Gastroesophageal sphincter (tissue), 4 donors: ENCODE measurements around the gene STARD3NL. TPM values are rescaled to one million over a fixed set of nuclear protein-coding genes. Genes with fewer than 3 reads are reported as not detected.

Experiments
- ATAC-seq: fragments of 150-250 bp; one replicate; pipeline ENCODE4 v1.9.1; 2016; ENCODE audit warnings: mild to moderate bottlenecking, moderate library complexity
- H3K27ac ChIP-seq, 4 donors: fragments of 200-600 bp; sonication (generic) in 3 of 4; 1 replicate in 3 of 4; 2 replicates in 1 of 4; pipeline ENCODE4 v1.5.1; 2016 to 2019
- H3K27me3 ChIP-seq: fragments of 200-600 bp; sonication (generic); one replicate; pipeline ENCODE4 v1.5.1; 2019
- H3K36me3 ChIP-seq, 2 donors: fragments of 200-600 bp; sonication (generic); one replicate each; pipeline ENCODE4 v1.5.1; 2019; ENCODE audit warnings: control low read depth in 1 of 2
- H3K4me1 ChIP-seq, 3 donors: fragments of 200-600 bp; sonication (generic); 1 replicate in 2 of 3; 2 replicates in 1 of 3; pipeline ENCODE4 v1.5.1; 2016 to 2019; ENCODE audit warnings: control low read depth in 2 of 3
- H3K4me3 ChIP-seq, 2 donors: fragments of 200-600 bp; sonication (generic); one replicate each; pipeline ENCODE4 v1.5.1; 2019; ENCODE audit warnings: mild to moderate bottlenecking in 1 of 2, moderate library complexity in 1 of 2
- H3K9me3 ChIP-seq, 3 donors: fragments of 200-600 bp; sonication (generic); one replicate each; pipeline ENCODE4 v1.5.1; 2017 to 2019; ENCODE audit warnings: control low read depth in 2 of 3
- EP300 ChIP-seq: sonication (generic); formaldehyde crosslinking; IDR thresholded peaks from one replicate; pipeline ENCODE4 v1.6.1; 2017; ENCODE audit warnings: antibody characterized with exemption, mild to moderate bottlenecking
- POLR2A ChIP-seq, 2 donors: fragments of 450-650 bp; IDR thresholded peaks; one replicate each; pipeline ENCODE4 v1.6.1; 2017; ENCODE audit warnings: antibody characterized with exemption in 2 of 2, mild to moderate bottlenecking in 2 of 2, moderate library complexity in 1 of 2
- POLR2AphosphoS5 ChIP-seq: sonication (generic); formaldehyde crosslinking; IDR thresholded peaks from one replicate; pipeline ENCODE4 v1.6.1; 2017; ENCODE audit warnings: antibody characterized with exemption
- WGBS, 2 donors: methylation state at CpG; one replicate each; pipeline ENCODE4 v1.1.5; 2018; ENCODE audit warnings: low coverage in 1 of 2; 5-methylcytosine and 5-hydroxymethylcytosine counted together
- total RNA-seq, 4 donors: library from RNA; depleted of rRNA; stranded (reverse); fragments of >200 nt; gene quantifications; one replicate each; pipeline ENCODE4 v1.1.0, GENCODE V29; 2016
- TF ChIP-seq, protein P1 (sequence below), 4 experiments: fragments of 200-600 bp in 2 of 4; fragments of 450-650 bp in 2 of 4; sonication (generic) in 1 of 4; IDR thresholded peaks; one replicate each; pipeline ENCODE4 v1.5.1; 2017 to 2019; ENCODE audit warnings: antibody characterized with exemption in 4 of 4, mild to moderate bottlenecking in 2 of 4, moderate library complexity in 2 of 4

The STARD3NL gene, protein sequence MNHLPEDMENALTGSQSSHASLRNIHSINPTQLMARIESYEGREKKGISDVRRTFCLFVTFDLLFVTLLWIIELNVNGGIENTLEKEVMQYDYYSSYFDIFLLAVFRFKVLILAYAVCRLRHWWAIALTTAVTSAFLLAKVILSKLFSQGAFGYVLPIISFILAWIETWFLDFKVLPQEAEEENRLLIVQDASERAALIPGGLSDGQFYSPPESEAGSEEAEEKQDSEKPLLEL
- 10 to 100 TPM; 33.7 to 58.9 (median 37.8) TPM for total RNA-seq

DNA sequence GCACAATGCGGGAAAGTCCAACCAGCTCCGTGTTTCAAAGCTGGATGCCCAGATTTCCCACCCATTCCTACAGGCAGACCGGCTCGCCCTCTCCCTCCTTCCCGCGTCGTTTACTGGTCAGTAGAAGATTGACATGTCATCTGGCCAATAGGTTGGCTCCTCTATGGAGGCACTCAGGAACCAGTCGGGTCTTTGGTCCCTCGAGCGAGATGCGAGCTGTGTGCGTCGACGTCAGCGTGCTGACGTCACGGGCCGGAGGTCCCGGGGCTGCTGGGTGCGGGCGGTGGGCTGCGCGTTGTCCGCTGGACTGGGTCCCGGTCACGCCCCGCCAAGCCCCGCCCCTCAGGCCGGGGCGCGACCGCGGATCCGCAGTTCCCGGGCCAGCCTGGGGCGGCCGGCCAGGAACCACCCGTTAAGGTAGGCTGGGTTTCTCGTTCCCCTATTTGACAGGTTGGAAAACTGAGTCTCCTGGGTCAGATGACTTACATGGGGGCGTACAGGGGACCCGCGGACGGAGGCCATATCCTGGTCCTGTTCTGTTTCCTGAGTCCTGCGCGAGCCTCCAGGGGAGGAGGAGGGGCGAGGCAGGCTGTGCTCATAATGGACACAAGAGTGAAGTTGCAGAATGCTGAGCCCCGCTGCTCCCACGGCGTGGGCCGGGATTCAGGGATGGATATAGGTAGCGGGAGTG is at the start of gene STARD3NL:
Gene STARD3NL, plus strand, starts transcription at position 242 of the 691 bp plus-strand sequence. CDS start 29,260 bp downstream, outside the sequence.
- 0% methylated on average over 1 to 2 of the region's 51 CpGs for WGBS, 2 donors
- Histone ChIP-seq H3K27me3 (no peaks in the 10 kb centered on the region), H3K27ac (peak within 1 kb of the TSS; percentile 88 to 95 (median 91)), H3K4me3 (peak within 1 kb of the TSS; percentile 70), H3K4me1 (peaks cover 6 to 43% (median 7%) of the 10 kb centered on the region in 3 donors), H3K9me3 (no peaks in the 10 kb centered on the region), H3K36me3 (no peaks in the 10 kb centered on the region)
- ATAC-seq = peak; percentile 99
- TF ChIP-seq POLR2A (IDR thresholded peaks at IDR 0.05) = peak; percentile 52 to 73
- TF ChIP-seq, protein P1, sequence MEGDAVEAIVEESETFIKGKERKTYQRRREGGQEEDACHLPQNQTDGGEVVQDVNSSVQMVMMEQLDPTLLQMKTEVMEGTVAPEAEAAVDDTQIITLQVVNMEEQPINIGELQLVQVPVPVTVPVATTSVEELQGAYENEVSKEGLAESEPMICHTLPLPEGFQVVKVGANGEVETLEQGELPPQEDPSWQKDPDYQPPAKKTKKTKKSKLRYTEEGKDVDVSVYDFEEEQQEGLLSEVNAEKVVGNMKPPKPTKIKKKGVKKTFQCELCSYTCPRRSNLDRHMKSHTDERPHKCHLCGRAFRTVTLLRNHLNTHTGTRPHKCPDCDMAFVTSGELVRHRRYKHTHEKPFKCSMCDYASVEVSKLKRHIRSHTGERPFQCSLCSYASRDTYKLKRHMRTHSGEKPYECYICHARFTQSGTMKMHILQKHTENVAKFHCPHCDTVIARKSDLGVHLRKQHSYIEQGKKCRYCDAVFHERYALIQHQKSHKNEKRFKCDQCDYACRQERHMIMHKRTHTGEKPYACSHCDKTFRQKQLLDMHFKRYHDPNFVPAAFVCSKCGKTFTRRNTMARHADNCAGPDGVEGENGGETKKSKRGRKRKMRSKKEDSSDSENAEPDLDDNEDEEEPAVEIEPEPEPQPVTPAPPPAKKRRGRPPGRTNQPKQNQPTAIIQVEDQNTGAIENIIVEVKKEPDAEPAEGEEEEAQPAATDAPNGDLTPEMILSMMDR (IDR thresholded peaks at IDR 0.05) = peak in 3 of 4 experiments; percentile 22 to 31 (median 27)
- no peak for TF ChIP-seq EP300
- peak; percentile 52 for TF ChIP-seq POLR2AphosphoS5

DNA sequence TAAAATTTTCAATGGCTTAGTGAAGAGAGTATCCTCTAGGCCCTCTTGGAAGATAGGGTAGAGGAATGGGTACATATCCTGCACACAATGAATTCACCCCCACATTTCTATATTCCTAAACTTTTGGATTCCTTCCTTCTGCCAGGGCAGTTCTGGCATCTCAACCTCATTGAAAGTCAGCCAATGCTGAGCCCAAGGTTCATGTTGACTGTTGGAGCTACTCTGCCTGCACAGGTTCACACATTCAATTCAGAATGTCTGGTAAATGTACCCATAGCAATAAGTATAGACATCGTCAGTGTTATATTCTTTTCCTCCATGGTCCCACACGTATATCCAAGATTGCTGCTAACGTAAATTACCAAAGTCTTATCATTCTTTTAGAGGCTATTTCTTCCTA is 48.9 kb upstream of the STARD3NL start:
- Histone ChIP-seq H3K36me3 (no peaks in the 10 kb centered on the region), H3K27me3 (no peaks in the 10 kb centered on the region), H3K9me3 (no peaks in the 10 kb centered on the region), H3K4me1 (no peaks in the 10 kb centered on the region), H3K4me3 (no peak overlapping the region), H3K27ac (no peak overlapping the region)
- WGBS, 2 donors = 52 to 65% methylated on average over 2 to 3 of the region's 3 CpGs
- no peak for TF ChIP-seq POLR2AphosphoS5
- TF ChIP-seq POLR2A (IDR thresholded peaks at IDR 0.05) = no peak
- no peak for TF ChIP-seq EP300
- TF ChIP-seq, protein P1 (IDR thresholded peaks at IDR 0.05) = no peak
- ATAC-seq = no peak

DNA sequence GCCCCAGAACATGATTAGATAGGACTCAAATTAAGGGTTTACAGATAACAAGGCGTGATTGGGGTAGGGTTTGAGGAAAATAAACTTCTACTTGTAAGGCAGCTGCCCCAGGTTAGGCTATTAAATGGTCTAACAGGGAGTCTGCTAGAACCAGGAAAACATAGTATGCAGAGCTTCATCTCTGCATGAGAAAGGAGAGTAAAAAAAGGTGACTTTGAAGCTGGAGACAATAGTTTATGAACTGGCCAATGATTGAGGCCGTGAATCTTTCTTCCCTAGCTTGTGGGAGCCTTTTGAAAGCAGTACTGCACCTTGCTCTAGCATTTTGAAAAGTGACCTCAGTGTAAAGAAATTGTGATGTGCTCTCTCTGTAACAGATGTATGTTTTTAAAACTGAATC is 48.5 kb upstream of the STARD3NL start:
- ATAC-seq = no peak
- Histone ChIP-seq H3K9me3 (no peaks in the 10 kb centered on the region), H3K4me3 (no peak overlapping the region), H3K4me1 (no peaks in the 10 kb centered on the region), H3K36me3 (no peaks in the 10 kb centered on the region), H3K27ac (no peak overlapping the region), H3K27me3 (no peaks in the 10 kb centered on the region)
- TF ChIP-seq POLR2AphosphoS5 = no peak
- no peak for TF ChIP-seq EP300
- no peak for TF ChIP-seq POLR2A (IDR thresholded peaks at IDR 0.05)
- TF ChIP-seq, protein P1 (IDR thresholded peaks at IDR 0.05) = no peak
- WGBS, 2 donors = 65 to 71% methylated on average over 2 of the region's 2 CpGs

DNA sequence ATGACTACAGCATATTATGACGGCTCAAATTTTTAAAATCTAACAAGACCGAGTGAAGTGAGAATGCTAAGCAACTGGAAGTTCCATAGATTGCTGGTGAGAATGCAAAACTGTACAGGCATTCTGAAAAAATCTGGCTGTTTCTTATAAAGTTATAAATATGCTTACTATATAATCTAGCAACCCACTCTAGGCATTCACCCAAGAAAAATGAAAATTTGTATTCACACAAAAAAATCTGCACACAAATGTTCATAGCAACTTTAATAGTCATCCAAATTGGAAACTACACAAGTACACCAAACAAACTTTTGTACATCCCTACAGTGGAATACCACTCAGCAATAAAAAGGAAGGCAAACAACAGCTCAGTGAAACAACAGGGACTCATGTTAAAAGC is 39.9 kb upstream of the STARD3NL start:
- H3K4me3 ChIP-seq = no peak overlapping the region
- no peaks in the 10 kb centered on the region for H3K27me3 ChIP-seq
- no peak for TF ChIP-seq POLR2A (IDR thresholded peaks at IDR 0.05)
- no peak for TF ChIP-seq POLR2AphosphoS5
- TF ChIP-seq EP300 = no peak
- TF ChIP-seq, protein P1 (IDR thresholded peaks at IDR 0.05) = no peak
- no peak for ATAC-seq
- 80 to 82% methylated on average over 2 of the region's 2 CpGs for WGBS, 2 donors
- H3K36me3 ChIP-seq = no peaks in the 10 kb centered on the region
- H3K9me3 ChIP-seq = no peaks in the 10 kb centered on the region
- H3K4me1 ChIP-seq = no peaks in the 10 kb centered on the region
- no peak overlapping the region for H3K27ac ChIP-seq

DNA sequence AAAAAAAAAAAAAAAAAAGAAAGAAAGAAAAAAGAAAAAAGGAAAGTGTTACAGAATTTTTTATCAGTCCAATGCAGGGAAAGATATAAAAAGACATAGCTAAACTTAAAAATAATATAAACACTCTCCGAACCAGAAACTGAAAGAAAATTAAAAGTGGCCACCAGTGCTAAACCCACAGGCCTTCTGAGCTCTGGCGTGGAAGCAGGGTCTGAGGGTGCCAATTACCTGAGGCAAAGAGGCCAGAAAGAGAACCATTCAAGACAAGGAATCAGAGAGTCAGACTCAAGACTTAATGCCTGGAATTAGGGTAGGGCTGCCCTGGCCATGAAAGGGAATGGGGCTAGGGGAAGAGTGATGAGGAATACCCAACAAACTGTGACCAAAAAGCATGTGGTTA is 36.9 kb upstream of the STARD3NL start:
- 69 to 100% methylated on average over 1 to 2 of the region's 2 CpGs for WGBS, 2 donors
- TF ChIP-seq POLR2A (IDR thresholded peaks at IDR 0.05) (no peak), POLR2AphosphoS5 (no peak), EP300 (no peak)
- TF ChIP-seq, protein P1 (IDR thresholded peaks at IDR 0.05) = no peak
- H3K27ac ChIP-seq = no peak overlapping the region
- H3K27me3 ChIP-seq = no peaks in the 10 kb centered on the region
- no peaks in the 10 kb centered on the region for H3K9me3 ChIP-seq
- no peaks in the 10 kb centered on the region for H3K4me1 ChIP-seq
- H3K36me3 ChIP-seq = no peaks in the 10 kb centered on the region
- no peak for ATAC-seq
- H3K4me3 ChIP-seq = no peak overlapping the region
